HepG2 (cell line): Measurements from ENCODE around the gene CSNK1E. TPM values are rescaled to one million over a fixed set of nuclear protein-coding genes. Genes with fewer than 3 reads are reported as not detected.

Source experiments
- ADNP ChIP-seq: sonication (generic); formaldehyde crosslinking; IDR thresholded peaks from 2 replicates; pipeline ENCODE4 v1.4.0; 2020; ENCODE audit warnings: missing genetic modification reagents
- FOSL2 ChIP-seq: sonication (generic); formaldehyde crosslinking; IDR thresholded peaks from 2 replicates; pipeline ENCODE4 v1.4.0; 2020; ENCODE audit warnings: missing genetic modification reagents
- HNRNPLL ChIP-seq: fragments of 200-400 bp; formaldehyde crosslinking; IDR thresholded peaks from 2 replicates; pipeline ENCODE4 v1.6.1; 2017; ENCODE audit warnings: mild to moderate bottlenecking, low read depth, low read length; ENCODE audit not compliant: poor library complexity, severe bottlenecking
- KDM2A ChIP-seq: sonication (generic); formaldehyde crosslinking; IDR thresholded peaks from 2 replicates; pipeline ENCODE4 v1.4.0; 2020; ENCODE audit warnings: low read depth, missing genetic modification reagents, borderline replicate concordance
- NKX3-1 ChIP-seq: sonication (generic); formaldehyde crosslinking; IDR thresholded peaks from 2 replicates; pipeline ENCODE4 v1.5.0; 2020; ENCODE audit warnings: missing genetic modification reagents
- POLR2A ChIP-seq, 2 experiments: IDR thresholded peaks; 2 replicates each; pipeline ENCODE4 v1.6.1; 2011; ENCODE audit warnings: low read depth in 2 of 2, low read length in 2 of 2, mild to moderate bottlenecking in 1 of 2, moderate library complexity in 1 of 2; ENCODE audit not compliant: insufficient read depth in 1 of 2
- REPIN1 ChIP-seq: sonication (generic); formaldehyde crosslinking; IDR thresholded peaks from 2 replicates; pipeline ENCODE4 v1.8.0; 2022; ENCODE audit warnings: missing genetic modification reagents, low read depth, mild to moderate bottlenecking, borderline replicate concordance
- SIX1 ChIP-seq: sonication (generic); formaldehyde crosslinking; IDR thresholded peaks from 2 replicates; pipeline ENCODE4 v1.4.0; 2020; ENCODE audit warnings: missing genetic modification reagents, borderline replicate concordance
- SNAPC2 ChIP-seq: sonication (generic); formaldehyde crosslinking; IDR thresholded peaks from 2 replicates; pipeline ENCODE4 v1.8.1; 2022; ENCODE audit warnings: mild to moderate bottlenecking, missing genetic modification reagents
- SPEN ChIP-seq: sonication (generic); formaldehyde crosslinking; IDR thresholded peaks from 2 replicates; pipeline ENCODE4 v1.5.1; 2020; ENCODE audit warnings: low read depth, mild to moderate bottlenecking, missing genetic modification reagents
- ZFP36L1 ChIP-seq: sonication (generic); formaldehyde crosslinking; IDR thresholded peaks from 2 replicates; pipeline ENCODE4 v1.8.0; 2022; ENCODE audit warnings: mild to moderate bottlenecking, missing genetic modification reagents, moderate library complexity
- ZFY ChIP-seq: sonication (generic); formaldehyde crosslinking; IDR thresholded peaks from 2 replicates; pipeline ENCODE4 v1.4.0; 2020; ENCODE audit warnings: missing genetic modification reagents
- ZNF121 ChIP-seq: sonication (generic); formaldehyde crosslinking; IDR thresholded peaks from 2 replicates; pipeline ENCODE4 v1.5.0; 2020; ENCODE audit warnings: mild to moderate bottlenecking, missing genetic modification reagents
- ZNF496 ChIP-seq: sonication (generic); formaldehyde crosslinking; IDR thresholded peaks from 2 replicates; pipeline ENCODE4 v1.8.1; 2023; ENCODE audit warnings: mild to moderate bottlenecking, moderate library complexity, missing genetic modification reagents; ENCODE audit not compliant: insufficient replicate concordance
- ZNF652 ChIP-seq: IDR thresholded peaks from 2 replicates; pipeline ENCODE4 v1.6.1; 2016; ENCODE audit warnings: low read depth, borderline replicate concordance
- polyA plus RNA-seq, 8 experiments: library from polyadenylated mRNA; depleted of rRNA in 3 of 8; stranded (reverse) in 7 of 8; unstranded in 1 of 8; fragments of >200 nt; fragmentation: Illumina TruSeq in 4 of 8; extraction: Trizol in 4 of 8; gene quantifications; 2 replicates each; pipeline versions ENCODE4 v1.2.1 to v1.2.3, GENCODE V29; 2011 to 2016; ENCODE audit warnings: low read depth in 4 of 8, missing spikeins in 1 of 8, mixed read lengths in 1 of 8; ENCODE audit not compliant: insufficient read depth in 1 of 8
- total RNA-seq, 5 experiments: library from RNA; depleted of rRNA; stranded (reverse); fragments of >200 nt; fragmentation: Illumina TruSeq; extraction: Trizol; gene quantifications; 2 replicates each; pipeline ENCODE4 v1.2.3, GENCODE V29; 2016; ENCODE audit warnings: low read depth in 1 of 5
- TF ChIP-seq, protein P1 (sequence below): sonication (generic); formaldehyde crosslinking; conservative IDR thresholded peaks from 2 replicates; pipeline ENCODE4 v1.4.0; 2020; ENCODE audit warnings: mild to moderate bottlenecking, missing genetic modification reagents, moderate library complexity
- TF ChIP-seq, protein P2 (sequence below): sonication (generic); formaldehyde crosslinking; IDR thresholded peaks from 2 replicates; pipeline ENCODE4 v1.4.0; 2020; ENCODE audit warnings: missing genetic modification reagents
- TF ChIP-seq, protein P3 (sequence below): IDR thresholded peaks from 2 replicates; pipeline ENCODE4 v1.6.1; 2016; ENCODE audit warnings: missing genetic modification reagents, missing compliant biosample characterization
- TF ChIP-seq, protein P4 (sequence below): sonication (generic); formaldehyde crosslinking; IDR thresholded peaks from 2 replicates; pipeline ENCODE4 v1.4.0; 2020; ENCODE audit warnings: missing genetic modification reagents, borderline replicate concordance
- TF ChIP-seq, protein P5 (sequence below): sonication (generic); IDR thresholded peaks from 2 replicates; pipeline ENCODE4 v1.6.1; 2016; ENCODE audit warnings: low read depth, borderline replicate concordance

The CSNK1E gene
- total and polyA plus RNA-seq, 2 of the 13 experiments (the other 11 are each of a cell fraction or from before 2014, with no cell fraction given), result 34.7 to 129 TPM

DNA sequence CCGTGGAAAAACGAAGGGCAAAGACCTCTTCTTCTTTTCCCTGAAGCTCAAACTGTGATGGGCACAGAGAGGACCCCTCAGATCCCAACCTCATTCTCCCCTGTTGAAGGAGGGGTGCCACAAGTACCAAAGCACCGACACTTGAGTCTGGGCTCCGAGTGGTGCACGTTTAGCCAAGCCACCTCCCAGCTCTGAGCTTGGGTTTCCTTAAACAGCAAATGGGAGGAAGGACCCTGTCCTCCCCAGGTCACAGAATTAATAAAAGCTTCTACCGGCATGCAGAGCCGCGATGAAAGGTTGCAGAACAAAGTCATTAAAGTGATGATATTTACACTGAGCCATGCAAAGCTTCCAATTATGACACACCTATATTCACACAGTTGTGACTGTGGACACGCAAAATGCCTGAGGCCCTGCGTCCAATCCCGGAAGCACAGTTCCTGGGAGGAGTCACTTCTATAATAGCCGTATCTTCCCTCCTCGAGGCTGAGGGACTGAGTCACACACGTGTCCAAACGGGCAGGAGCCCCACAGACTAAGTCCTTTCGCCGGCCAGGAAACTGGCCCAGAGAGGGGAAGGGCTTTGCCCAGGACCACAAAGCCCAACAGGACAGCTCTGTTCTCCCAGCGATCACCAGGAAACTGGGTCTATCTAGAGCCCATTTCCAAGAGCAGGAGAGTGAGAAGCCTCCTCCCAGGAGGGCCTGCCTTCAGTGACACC lies 922 bp upstream of the CSNK1E start (continued):
- TF ChIP-seq, protein P1, sequence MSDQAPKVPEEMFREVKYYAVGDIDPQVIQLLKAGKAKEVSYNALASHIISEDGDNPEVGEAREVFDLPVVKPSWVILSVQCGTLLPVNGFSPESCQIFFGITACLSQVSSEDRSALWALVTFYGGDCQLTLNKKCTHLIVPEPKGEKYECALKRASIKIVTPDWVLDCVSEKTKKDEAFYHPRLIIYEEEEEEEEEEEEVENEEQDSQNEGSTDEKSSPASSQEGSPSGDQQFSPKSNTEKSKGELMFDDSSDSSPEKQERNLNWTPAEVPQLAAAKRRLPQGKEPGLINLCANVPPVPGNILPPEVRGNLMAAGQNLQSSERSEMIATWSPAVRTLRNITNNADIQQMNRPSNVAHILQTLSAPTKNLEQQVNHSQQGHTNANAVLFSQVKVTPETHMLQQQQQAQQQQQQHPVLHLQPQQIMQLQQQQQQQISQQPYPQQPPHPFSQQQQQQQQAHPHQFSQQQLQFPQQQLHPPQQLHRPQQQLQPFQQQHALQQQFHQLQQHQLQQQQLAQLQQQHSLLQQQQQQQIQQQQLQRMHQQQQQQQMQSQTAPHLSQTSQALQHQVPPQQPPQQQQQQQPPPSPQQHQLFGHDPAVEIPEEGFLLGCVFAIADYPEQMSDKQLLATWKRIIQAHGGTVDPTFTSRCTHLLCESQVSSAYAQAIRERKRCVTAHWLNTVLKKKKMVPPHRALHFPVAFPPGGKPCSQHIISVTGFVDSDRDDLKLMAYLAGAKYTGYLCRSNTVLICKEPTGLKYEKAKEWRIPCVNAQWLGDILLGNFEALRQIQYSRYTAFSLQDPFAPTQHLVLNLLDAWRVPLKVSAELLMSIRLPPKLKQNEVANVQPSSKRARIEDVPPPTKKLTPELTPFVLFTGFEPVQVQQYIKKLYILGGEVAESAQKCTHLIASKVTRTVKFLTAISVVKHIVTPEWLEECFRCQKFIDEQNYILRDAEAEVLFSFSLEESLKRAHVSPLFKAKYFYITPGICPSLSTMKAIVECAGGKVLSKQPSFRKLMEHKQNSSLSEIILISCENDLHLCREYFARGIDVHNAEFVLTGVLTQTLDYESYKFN (CRISPR knock-in tag), result peak; percentile 40
- TF ChIP-seq KDM2A (CRISPR knock-in tag) (peak; percentile 66), ZNF121 (CRISPR knock-in tag) (0 out of 2 replicates have a peak, but pooled peaks have one; percentile 60), ZFY (CRISPR knock-in tag) (peak; percentile 65), REPIN1 (0 out of 2 replicates have a peak, but pooled peaks have one; percentile 52), NKX3-1 (CRISPR knock-in tag) (no peak), ZNF652 (CRISPR knock-in tag) (peak; percentile 12; the same call in 1 of the 2 replicates), POLR2A (IDR thresholded peaks at IDR 0.05; ENCODE audit: insufficient read depth in 1 of 2, low read depth in 2 of 2, low read length in 2 of 2) (peak; percentile 61 to 64), ADNP (CRISPR knock-in tag) (0 out of 2 replicates have a peak, but pooled peaks have one; percentile 22), FOSL2 (CRISPR knock-in tag) (peak; percentile 85), SPEN (CRISPR knock-in tag) (peak; percentile 26; the same call in 1 of the 2 replicates), ZFP36L1 (CRISPR knock-in tag) (peak; percentile 69), SNAPC2 (CRISPR knock-in tag) (peak; percentile 54; the same call in 1 of the 2 replicates), SIX1 (CRISPR knock-in tag) (0 out of 2 replicates have a peak, but pooled peaks have one; percentile 17), HNRNPLL (peak; percentile 12), ZNF496 (CRISPR knock-in tag) (no peak)
- TF ChIP-seq, protein P2, sequence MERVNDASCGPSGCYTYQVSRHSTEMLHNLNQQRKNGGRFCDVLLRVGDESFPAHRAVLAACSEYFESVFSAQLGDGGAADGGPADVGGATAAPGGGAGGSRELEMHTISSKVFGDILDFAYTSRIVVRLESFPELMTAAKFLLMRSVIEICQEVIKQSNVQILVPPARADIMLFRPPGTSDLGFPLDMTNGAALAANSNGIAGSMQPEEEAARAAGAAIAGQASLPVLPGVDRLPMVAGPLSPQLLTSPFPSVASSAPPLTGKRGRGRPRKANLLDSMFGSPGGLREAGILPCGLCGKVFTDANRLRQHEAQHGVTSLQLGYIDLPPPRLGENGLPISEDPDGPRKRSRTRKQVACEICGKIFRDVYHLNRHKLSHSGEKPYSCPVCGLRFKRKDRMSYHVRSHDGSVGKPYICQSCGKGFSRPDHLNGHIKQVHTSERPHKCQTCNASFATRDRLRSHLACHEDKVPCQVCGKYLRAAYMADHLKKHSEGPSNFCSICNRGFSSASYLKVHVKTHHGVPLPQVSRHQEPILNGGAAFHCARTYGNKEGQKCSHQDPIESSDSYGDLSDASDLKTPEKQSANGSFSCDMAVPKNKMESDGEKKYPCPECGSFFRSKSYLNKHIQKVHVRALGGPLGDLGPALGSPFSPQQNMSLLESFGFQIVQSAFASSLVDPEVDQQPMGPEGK, result peak; percentile 16; the same call in 1 of the 2 replicates
- TF ChIP-seq, protein P3, sequence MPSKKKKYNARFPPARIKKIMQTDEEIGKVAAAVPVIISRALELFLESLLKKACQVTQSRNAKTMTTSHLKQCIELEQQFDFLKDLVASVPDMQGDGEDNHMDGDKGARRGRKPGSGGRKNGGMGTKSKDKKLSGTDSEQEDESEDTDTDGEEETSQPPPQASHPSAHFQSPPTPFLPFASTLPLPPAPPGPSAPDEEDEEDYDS, result peak; percentile 83
- TF ChIP-seq, protein P4, sequence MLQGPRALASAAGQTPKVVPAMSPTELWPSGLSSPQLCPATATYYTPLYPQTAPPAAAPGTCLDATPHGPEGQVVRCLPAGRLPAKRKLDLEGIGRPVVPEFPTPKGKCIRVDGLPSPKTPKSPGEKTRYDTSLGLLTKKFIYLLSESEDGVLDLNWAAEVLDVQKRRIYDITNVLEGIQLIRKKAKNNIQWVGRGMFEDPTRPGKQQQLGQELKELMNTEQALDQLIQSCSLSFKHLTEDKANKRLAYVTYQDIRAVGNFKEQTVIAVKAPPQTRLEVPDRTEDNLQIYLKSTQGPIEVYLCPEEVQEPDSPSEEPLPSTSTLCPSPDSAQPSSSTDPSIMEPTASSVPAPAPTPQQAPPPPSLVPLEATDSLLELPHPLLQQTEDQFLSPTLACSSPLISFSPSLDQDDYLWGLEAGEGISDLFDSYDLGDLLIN (CRISPR knock-in tag), result no peak
- TF ChIP-seq, protein P5, sequence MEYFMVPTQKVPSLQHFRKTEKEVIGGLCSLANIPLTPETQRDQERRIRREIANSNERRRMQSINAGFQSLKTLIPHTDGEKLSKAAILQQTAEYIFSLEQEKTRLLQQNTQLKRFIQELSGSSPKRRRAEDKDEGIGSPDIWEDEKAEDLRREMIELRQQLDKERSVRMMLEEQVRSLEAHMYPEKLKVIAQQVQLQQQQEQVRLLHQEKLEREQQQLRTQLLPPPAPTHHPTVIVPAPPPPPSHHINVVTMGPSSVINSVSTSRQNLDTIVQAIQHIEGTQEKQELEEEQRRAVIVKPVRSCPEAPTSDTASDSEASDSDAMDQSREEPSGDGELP, result peak; percentile 37; the same call in 1 of the 2 replicates
